ENCODE results near the gene UBA3. TPM values are rescaled to one million over a fixed set of nuclear protein-coding genes. Genes with fewer than 3 reads are reported as not detected.

The UBA3 gene
- total and polyA plus RNA-seq, 2 of the 13 experiments (the other 11 are each of a cell fraction or from before 2014, with no cell fraction given): 40.7 to 49.0 TPM

GRCh38 chr3:69013253-69014021, 66.7 kb downstream of the UBA3 start, which contains the start of gene EOGT (continued):
- TF ChIP-seq, protein P1, sequence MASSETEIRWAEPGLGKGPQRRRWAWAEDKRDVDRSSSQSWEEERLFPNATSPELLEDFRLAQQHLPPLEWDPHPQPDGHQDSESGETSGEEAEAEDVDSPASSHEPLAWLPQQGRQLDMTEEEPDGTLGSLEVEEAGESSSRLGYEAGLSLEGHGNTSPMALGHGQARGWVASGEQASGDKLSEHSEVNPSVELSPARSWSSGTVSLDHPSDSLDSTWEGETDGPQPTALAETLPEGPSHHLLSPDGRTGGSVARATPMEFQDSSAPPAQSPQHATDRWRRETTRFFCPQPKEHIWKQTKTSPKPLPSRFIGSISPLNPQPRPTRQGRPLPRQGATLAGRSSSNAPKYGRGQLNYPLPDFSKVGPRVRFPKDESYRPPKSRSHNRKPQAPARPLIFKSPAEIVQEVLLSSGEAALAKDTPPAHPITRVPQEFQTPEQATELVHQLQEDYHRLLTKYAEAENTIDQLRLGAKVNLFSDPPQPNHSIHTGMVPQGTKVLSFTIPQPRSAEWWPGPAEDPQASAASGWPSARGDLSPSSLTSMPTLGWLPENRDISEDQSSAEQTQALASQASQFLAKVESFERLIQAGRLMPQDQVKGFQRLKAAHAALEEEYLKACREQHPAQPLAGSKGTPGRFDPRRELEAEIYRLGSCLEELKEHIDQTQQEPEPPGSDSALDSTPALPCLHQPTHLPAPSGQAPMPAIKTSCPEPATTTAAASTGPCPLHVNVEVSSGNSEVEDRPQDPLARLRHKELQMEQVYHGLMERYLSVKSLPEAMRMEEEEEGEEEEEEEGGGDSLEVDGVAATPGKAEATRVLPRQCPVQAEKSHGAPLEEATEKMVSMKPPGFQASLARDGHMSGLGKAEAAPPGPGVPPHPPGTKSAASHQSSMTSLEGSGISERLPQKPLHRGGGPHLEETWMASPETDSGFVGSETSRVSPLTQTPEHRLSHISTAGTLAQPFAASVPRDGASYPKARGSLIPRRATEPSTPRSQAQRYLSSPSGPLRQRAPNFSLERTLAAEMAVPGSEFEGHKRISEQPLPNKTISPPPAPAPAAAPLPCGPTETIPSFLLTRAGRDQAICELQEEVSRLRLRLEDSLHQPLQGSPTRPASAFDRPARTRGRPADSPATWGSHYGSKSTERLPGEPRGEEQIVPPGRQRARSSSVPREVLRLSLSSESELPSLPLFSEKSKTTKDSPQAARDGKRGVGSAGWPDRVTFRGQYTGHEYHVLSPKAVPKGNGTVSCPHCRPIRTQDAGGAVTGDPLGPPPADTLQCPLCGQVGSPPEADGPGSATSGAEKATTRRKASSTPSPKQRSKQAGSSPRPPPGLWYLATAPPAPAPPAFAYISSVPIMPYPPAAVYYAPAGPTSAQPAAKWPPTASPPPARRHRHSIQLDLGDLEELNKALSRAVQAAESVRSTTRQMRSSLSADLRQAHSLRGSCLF (CRISPR knock-in tag; IDR thresholded peaks at IDR 0.05; ENCODE audit: borderline replicate concordance): no peak
- TF ChIP-seq FOXJ3 (CRISPR knock-in tag; IDR thresholded peaks at IDR 0.05; ENCODE audit: borderline replicate concordance): no peak
- peak; percentile 63; the same call in 1 of the 2 replicates for TF ChIP-seq ZSCAN25 (CRISPR knock-in tag; IDR thresholded peaks at IDR 0.05)
- no peak for TF ChIP-seq ZNF17 (CRISPR knock-in tag; IDR thresholded peaks at IDR 0.05)
- no peak for TF ChIP-seq ZNF460 (CRISPR knock-in tag; IDR thresholded peaks at IDR 0.05; ENCODE audit: borderline replicate concordance)
- 0 out of 2 replicates have a peak, but pooled peaks have one; percentile 1 for TF ChIP-seq MAF1 (CRISPR knock-in tag; IDR thresholded peaks at IDR 0.05; ENCODE audit: borderline replicate concordance)
- TF ChIP-seq ZNF776 (CRISPR knock-in tag; IDR thresholded peaks at IDR 0.05): peak; percentile 96
- TF ChIP-seq, protein P2, sequence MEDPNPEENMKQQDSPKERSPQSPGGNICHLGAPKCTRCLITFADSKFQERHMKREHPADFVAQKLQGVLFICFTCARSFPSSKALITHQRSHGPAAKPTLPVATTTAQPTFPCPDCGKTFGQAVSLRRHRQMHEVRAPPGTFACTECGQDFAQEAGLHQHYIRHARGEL (CRISPR knock-in tag; IDR thresholded peaks at IDR 0.05): 0 out of 2 replicates have a peak, but pooled peaks have one; percentile 63
- TF ChIP-seq, protein P3, sequence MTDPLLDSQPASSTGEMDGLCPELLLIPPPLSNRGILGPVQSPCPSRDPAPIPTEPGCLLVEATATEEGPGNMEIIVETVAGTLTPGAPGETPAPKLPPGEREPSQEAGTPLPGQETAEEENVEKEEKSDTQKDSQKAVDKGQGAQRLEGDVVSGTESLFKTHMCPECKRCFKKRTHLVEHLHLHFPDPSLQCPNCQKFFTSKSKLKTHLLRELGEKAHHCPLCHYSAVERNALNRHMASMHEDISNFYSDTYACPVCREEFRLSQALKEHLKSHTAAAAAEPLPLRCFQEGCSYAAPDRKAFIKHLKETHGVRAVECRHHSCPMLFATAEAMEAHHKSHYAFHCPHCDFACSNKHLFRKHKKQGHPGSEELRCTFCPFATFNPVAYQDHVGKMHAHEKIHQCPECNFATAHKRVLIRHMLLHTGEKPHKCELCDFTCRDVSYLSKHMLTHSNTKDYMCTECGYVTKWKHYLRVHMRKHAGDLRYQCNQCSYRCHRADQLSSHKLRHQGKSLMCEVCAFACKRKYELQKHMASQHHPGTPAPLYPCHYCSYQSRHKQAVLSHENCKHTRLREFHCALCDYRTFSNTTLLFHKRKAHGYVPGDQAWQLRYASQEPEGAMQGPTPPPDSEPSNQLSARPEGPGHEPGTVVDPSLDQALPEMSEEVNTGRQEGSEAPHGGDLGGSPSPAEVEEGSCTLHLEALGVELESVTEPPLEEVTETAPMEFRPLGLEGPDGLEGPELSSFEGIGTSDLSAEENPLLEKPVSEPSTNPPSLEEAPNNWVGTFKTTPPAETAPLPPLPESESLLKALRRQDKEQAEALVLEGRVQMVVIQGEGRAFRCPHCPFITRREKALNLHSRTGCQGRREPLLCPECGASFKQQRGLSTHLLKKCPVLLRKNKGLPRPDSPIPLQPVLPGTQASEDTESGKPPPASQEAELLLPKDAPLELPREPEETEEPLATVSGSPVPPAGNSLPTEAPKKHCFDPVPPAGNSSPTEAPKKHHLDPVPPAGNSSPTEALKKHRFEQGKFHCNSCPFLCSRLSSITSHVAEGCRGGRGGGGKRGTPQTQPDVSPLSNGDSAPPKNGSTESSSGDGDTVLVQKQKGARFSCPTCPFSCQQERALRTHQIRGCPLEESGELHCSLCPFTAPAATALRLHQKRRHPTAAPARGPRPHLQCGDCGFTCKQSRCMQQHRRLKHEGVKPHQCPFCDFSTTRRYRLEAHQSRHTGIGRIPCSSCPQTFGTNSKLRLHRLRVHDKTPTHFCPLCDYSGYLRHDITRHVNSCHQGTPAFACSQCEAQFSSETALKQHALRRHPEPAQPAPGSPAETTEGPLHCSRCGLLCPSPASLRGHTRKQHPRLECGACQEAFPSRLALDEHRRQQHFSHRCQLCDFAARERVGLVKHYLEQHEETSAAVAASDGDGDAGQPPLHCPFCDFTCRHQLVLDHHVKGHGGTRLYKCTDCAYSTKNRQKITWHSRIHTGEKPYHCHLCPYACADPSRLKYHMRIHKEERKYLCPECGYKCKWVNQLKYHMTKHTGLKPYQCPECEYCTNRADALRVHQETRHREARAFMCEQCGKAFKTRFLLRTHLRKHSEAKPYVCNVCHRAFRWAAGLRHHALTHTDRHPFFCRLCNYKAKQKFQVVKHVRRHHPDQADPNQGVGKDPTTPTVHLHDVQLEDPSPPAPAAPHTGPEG (CRISPR knock-in tag; IDR thresholded peaks at IDR 0.05): no peak; the same call in 1 of the 2 replicates
- TF ChIP-seq, protein P4, sequence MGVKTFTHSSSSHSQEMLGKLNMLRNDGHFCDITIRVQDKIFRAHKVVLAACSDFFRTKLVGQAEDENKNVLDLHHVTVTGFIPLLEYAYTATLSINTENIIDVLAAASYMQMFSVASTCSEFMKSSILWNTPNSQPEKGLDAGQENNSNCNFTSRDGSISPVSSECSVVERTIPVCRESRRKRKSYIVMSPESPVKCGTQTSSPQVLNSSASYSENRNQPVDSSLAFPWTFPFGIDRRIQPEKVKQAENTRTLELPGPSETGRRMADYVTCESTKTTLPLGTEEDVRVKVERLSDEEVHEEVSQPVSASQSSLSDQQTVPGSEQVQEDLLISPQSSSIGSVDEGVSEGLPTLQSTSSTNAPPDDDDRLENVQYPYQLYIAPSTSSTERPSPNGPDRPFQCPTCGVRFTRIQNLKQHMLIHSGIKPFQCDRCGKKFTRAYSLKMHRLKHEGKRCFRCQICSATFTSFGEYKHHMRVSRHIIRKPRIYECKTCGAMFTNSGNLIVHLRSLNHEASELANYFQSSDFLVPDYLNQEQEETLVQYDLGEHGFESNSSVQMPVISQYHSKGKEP (CRISPR knock-in tag; IDR thresholded peaks at IDR 0.05): peak; percentile 26; the same call in 1 of the 2 replicates
- peak; percentile 42; the same call in 1 of the 2 replicates for TF ChIP-seq ZNF792 (CRISPR knock-in tag; IDR thresholded peaks at IDR 0.05)
- no peak for TF ChIP-seq MTF1 (CRISPR knock-in tag; IDR thresholded peaks at IDR 0.05)
- no peak for TF ChIP-seq HMG20A (CRISPR knock-in tag; IDR thresholded peaks at IDR 0.05; ENCODE audit: borderline replicate concordance)
- no peak for TF ChIP-seq NFRKB (IDR thresholded peaks at IDR 0.05)
- no peak for TF ChIP-seq ZMYM3 (CRISPR knock-in tag; IDR thresholded peaks at IDR 0.05)
- no peak for TF ChIP-seq IRX3 (CRISPR knock-in tag; IDR thresholded peaks at IDR 0.05; ENCODE audit: borderline replicate concordance, low read depth)
- TF ChIP-seq HMGA1 (CRISPR knock-in tag; conservative IDR thresholded peaks at IDR 0.05): no peak
